Endothelial cell of umbilical vein (primary cell): ENCODE results near the gene SGK1.

ENCODE experiments used
- EZH2 ChIP-seq: IDR thresholded peaks from 2 replicates; pipeline ENCODE4 v1.6.1; 2012; ENCODE audit warnings: borderline replicate concordance, low read depth, mild to moderate bottlenecking, moderate library complexity, low read length, inconsistent platforms; ENCODE audit not compliant: severe bottlenecking
- POLR2A ChIP-seq: IDR thresholded peaks from 2 replicates; pipeline ENCODE4 v1.6.1; 2012; ENCODE audit warnings: low read depth, mild to moderate bottlenecking, control low read depth, low read length
- POLR2AphosphoS5 ChIP-seq: IDR thresholded peaks from 2 replicates; pipeline ENCODE4 v1.6.1; 2012; ENCODE audit warnings: low read depth, mild to moderate bottlenecking, control low read depth, low read length, moderate library complexity; ENCODE audit not compliant: insufficient read depth
- TF ChIP-seq, protein P1 (sequence below), 2 donors: IDR thresholded peaks; 1 replicate in 1 of 2; 2 replicates in 1 of 2; pipeline ENCODE4 v1.5.1; 2011; ENCODE audit warnings: low read length in 2 of 2, mild to moderate bottlenecking in 2 of 2, moderate library complexity in 2 of 2, control low read depth in 1 of 2, inconsistent platforms in 1 of 2, low read depth in 1 of 2; ENCODE audit not compliant: insufficient read depth in 1 of 2; ENCODE audit errors: extremely low read depth in 1 of 2

- no peak for TF ChIP-seq POLR2A
- TF ChIP-seq POLR2AphosphoS5: no peak
- TF ChIP-seq, protein P1, sequence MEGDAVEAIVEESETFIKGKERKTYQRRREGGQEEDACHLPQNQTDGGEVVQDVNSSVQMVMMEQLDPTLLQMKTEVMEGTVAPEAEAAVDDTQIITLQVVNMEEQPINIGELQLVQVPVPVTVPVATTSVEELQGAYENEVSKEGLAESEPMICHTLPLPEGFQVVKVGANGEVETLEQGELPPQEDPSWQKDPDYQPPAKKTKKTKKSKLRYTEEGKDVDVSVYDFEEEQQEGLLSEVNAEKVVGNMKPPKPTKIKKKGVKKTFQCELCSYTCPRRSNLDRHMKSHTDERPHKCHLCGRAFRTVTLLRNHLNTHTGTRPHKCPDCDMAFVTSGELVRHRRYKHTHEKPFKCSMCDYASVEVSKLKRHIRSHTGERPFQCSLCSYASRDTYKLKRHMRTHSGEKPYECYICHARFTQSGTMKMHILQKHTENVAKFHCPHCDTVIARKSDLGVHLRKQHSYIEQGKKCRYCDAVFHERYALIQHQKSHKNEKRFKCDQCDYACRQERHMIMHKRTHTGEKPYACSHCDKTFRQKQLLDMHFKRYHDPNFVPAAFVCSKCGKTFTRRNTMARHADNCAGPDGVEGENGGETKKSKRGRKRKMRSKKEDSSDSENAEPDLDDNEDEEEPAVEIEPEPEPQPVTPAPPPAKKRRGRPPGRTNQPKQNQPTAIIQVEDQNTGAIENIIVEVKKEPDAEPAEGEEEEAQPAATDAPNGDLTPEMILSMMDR (IDR thresholded peaks at IDR 0.05; ENCODE audit: extremely low read depth in 1 of 2, insufficient read depth in 1 of 2, low read depth in 1 of 2, low read length in 2 of 2): no peak
- no peak for TF ChIP-seq EZH2
Measured at GRCh38 chr6:134247844-134248580, 69.9 kb downstream of the SGK1 start.
